Left forelimb (tissue), 1 donor: ENCODE data around the gene GRIP2.

Experiments used
- DNase-seq: peaks from one replicate; pipeline ENCODE4 v3.0.0-alpha.2; 2018; ENCODE audit warnings: low spot score

Gene GRIP2

GRCh38 chr3:14561051-14561960 is 21.2 kb upstream of the GRIP2 start:
- no peak for DNase-seq

- no peak for DNase-seq
Measured at GRCh38 chr3:14560110-14560509, 20.0 kb upstream of the GRIP2 start.

GRCh38 chr3:14558029-14558428 is 17.9 kb upstream of the GRIP2 start:
- DNase-seq = no peak

GRCh38 chr3:14555835-14556234 is 15.7 kb upstream of the GRIP2 start:
- no peak for DNase-seq

- no peak for DNase-seq
Measured at GRCh38 chr3:14554715-14555114, 14.6 kb upstream of the GRIP2 start.

GRCh38 chr3:14553871-14554270 is 13.7 kb upstream of the GRIP2 start:
- no peak for DNase-seq

GRCh38 chr3:14552717-14553116 is 12.6 kb upstream of the GRIP2 start:
- DNase-seq = no peak

DNA sequence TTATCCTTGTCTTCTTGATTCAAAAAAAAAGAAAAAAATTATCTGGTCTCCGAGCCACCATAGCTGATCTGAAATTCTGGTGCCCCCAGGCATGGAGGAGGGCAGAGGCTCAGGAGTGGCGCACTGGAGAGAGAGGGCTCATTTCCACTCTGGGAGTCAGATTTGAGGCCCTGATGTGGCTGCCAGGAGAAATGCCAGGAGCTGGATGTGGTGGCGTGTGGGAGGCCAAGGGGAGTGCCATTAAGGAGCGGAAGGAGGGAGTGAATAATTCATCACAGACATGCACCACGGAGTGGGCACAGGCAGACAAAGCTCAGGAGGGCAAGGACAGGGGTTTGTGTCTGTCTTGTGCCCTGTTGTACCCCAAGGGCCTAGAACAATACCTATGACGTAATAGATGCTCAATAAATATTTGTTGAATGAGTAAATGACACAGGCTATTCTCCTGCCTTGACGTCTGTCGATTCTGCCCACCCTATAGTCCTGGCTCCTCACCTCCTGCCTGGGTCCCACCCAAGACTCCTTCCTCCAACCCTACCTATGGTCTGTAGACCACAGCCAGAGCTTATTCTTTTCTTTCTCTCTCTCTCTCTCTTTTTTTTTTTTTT is 12.0 kb upstream of the GRIP2 start:
- no peak for DNase-seq

- DNase-seq = no peak
Measured at GRCh38 chr3:14550651-14551611, 10.8 kb upstream of the GRIP2 start.

- no peak for DNase-seq
Measured at GRCh38 chr3:14550181-14550580, 10.0 kb upstream of the GRIP2 start.

DNA sequence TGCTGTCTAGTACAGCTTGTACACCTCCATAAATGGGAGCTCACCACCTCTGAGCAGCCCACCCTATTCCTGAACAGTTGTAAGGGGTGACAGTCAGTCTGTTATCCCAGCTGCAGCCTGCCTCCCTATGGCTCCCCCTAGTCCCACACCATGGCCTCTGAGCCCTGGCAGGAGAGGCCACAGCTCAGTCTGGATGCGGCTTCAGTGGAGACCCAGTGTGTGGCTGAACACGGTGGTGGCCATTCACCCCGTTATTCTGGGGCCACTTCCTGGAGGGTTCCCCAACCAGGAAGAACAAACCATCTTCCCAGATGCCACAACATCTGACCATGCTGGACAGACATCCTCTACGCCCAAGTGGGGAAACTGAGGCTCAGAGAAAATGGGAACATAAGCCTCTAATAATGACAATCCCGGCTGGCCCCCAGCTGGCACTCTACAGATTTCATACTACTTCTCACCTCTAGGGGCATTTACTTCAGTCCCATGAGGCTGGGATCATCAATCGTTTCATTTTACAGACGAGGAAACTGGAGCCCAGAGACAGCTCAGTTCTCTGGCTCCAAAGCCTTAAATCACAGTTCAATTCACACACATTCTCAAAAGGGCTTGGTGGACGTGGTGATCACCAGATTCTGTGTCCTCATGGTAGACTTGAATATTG is 9.2 kb upstream of the GRIP2 start:
- DNase-seq = no peak

DNA sequence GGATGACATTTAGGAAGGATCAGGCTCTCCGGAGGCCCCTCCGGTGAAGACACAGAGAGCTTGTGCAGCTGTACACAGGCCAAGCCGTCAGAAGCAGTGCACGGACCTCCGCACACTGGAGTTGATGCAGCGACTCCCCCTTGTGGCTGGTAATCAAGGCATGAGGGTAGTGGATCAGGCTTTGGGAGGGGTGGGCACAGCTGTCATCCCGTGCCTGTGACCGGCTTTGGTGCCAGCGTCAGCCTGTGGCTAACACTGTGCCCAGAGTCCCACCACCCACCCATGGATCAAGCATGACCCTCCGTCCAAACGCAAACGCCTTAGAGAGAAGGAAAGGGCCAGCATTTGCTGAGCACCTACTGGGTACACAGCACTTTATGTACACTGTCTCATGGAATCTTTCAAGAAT is 8.2 kb upstream of the GRIP2 start:
- peak; percentile 78 for DNase-seq

DNA sequence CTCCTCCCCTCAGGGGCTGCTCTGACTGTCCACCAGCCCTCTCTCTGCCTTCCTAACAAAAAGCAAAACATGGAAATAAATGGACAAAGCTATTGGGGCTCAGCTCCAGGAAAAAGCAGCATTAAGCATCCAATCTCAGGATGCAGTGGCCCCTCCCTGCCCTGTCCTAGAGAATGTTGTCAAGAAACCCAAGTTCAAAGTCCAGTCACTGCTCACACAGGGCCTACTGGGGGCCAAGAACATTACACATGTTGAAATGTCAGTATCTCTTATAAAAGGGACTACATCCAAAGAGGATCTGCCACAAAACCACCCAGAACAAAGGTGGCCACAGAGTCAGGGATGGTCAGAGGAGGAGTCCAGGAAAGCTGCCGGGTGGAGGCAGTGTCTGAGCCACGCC is 7.6 kb upstream of the GRIP2 start:
- no peak for DNase-seq

GRCh38 chr3:14546041-14546440 is 5.9 kb upstream of the GRIP2 start:
- no peak for DNase-seq

- DNase-seq = no peak
Measured at GRCh38 chr3:14545251-14545635, 5.1 kb upstream of the GRIP2 start.

DNA sequence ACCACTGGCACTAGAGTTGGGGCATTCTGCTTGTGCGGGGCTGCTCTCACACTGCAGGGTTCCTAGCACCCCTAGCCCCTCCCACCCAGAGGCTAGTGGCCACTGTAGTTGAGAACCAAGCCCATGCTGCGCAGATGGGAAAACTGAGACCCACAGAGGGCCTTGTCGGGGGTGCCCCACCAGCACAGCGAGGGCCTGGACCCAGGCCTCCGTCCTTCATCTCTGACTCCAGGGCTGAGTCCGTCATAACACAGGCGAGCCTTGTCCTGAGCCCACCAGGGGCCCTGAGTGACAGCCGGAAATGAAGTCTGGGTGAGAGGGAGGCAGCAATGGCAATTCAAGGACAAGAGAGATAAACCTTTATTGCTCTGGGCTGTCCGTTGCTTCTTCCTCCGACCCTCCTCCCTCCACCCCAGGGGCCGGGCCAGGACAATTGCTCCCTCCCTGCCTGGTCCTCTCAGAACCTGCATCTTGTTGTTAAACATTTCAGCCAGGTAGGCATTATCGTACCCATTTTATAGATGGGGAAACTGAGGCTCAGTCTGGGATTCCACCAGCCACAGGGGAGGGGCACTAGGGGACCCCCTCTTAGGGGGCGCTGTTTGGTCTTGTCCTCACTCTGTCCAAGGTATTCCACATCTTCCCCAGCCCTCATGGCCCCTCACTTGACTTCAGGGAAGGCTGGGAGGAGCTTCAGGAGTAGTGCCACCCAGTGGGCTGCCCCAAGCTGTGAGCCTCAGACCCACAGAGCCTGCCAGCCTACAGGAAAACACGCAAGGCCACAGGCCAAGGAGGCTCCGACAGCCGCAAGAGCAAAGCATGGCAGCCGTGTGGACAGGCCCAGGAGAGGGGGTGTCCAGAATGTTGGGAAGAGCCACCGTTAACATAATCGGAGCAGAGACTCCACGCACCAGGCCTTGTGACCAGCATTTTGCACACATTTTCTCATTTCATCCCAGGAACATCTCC is 4.4 kb upstream of the GRIP2 start:
- no peak for DNase-seq

GRCh38 chr3:14543446-14543845 is 3.3 kb upstream of the GRIP2 start:
- DNase-seq = no peak

DNA sequence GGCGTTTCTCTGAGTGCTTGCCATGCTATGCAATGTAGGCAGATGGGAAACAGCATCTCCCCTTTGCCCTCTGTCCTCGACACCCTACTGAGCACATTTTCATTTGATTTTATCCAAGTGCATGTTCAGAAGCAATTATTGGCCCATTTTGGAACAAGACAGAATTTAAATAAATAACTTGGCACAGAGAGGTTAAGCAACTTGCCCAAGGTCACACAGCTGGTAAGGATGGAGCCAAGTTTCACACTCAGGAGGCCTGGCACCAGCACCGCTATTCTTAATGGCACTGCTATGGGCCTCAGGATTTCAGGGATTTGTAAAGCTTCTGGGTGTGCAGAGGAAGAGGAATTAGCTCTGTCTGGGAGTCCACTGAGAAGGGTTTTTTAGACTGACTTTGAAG is 2.5 kb upstream of the GRIP2 start:
- DNase-seq = no peak

DNA sequence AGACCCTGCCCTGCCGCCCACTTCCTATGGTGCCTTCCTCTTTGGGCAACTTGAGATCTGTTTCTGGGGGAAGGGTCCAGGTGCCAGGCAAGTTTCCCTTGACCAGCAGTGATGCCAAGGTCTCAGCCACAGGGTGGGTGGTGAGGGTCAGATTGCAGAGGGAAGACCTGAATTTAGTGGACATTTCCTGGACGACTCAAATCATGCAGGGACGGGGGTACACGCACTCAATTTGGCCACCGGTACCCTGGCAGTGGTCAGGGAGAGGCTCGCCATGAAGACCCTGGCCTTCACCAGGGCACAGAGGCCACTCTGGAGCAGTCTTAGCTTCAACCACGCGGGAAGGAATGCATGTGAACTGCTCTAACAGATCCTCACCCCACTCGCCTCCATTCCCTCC is 1.5 kb upstream of the GRIP2 start:
- DNase-seq = no peak

DNA sequence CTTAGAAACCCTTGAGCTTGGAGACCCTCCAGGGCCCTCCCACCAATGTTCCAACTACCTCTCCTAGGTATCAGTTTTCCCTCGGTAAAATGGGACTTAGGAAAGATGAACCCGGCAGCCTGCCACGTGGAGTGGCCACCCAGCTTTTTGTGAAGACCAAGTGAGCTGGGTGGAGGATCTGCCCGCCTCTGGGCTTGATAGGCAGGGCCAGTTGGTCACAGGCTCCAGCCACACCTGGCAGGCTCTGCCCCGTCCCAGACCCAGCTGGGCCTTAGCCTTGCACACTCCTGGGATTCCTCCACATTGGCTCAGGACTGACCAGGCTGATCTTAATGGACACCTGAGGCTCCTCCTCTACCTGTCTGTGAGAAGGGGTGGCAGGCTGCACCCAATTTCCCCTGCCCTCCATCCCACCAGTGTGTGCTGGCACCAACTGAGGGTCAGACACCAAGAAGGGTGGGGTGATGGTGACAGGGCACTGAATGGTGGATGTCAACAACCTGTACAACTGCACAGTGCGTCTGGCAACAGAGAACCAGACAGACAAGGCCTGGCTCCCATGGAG is 761 bp upstream of the GRIP2 start:
- no peak for DNase-seq

DNA sequence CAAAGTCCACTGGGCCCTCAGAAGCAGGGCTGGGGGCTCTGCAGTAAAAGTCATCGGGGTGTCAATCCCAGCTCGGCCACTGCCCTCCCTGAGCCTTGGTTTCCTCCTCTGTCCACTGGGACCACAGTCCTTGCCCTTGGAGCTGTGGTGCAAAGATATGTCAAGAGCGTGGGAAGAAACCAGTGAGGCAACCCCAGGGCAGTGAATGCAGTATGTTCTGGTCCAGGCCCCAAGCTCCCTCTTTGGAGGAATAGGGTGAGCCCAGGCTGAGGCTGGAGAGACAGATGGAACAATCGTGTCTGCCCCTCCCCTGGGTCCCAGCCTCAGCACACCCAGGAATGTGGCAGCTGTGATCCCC is 779 bp downstream of the GRIP2 start:
- no peak for DNase-seq
